Measurements from ENCODE around the gene TMC6.

TMC6 gene

DNA sequence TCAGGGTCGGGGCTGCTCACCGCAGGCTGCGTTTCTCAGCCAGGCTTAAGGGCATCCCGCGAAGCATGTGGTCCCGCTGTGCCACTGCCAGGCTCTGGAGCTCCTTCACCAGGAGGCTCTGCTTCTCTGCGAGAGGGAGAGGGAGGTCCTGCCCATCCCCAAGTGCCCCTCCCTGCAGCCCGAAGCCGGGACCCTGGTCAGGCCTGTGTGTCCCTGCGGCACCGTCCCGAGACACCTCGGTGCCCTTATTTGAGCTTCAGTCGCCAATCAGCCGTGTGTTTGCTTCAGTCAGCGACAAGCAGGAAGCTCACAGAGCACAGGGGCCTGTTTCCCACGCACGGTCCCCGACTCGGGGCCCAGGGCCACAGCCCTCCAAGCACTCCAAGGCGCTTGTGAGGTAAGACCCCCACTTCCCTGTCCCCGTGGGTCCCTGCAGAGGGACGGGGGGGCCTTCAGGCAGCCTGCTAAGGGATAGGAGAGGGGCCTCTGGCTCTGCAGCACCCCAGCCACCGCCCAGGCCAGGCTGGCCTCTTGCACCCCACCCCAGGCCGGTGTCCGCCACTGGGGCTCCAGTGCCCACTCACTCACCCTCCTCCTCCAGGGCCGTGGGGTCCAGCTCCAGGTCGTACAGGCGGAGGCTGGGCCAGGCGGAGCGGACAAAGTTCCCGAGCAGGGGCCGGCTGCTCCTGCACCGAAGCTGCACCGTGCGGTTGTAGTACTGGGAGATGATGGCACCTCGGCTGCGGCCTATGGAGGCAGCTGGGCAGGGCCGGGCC, 3.2 kb downstream of the TMC6 start:
- in situ Hi-C loops (cut with HindIII; ENCODE audit: low sequenced_read_pairs): no loop called here
- no peak for TF ChIP-seq CTCF (IDR thresholded peaks at IDR 0.05; ENCODE audit: low read depth, low read length)
- no peak overlapping the region for H3K4me3 ChIP-seq (ENCODE audit: low read depth, low read length)
- DNase-seq (ENCODE audit: low read depth, low spot score): no peak

- TF ChIP-seq CTCF (IDR thresholded peaks at IDR 0.05; ENCODE audit: low read depth, low read length): no peak
- in situ Hi-C loops (cut with HindIII; ENCODE audit: low sequenced_read_pairs): no loop called here
- H3K4me3 ChIP-seq (ENCODE audit: low read depth, low read length): no peak overlapping the region
- no peak for DNase-seq (ENCODE audit: low read depth, low spot score)
Observed at GRCh38 chr17:78124836-78125137, 3.8 kb downstream of the TMC6 start.

DNA sequence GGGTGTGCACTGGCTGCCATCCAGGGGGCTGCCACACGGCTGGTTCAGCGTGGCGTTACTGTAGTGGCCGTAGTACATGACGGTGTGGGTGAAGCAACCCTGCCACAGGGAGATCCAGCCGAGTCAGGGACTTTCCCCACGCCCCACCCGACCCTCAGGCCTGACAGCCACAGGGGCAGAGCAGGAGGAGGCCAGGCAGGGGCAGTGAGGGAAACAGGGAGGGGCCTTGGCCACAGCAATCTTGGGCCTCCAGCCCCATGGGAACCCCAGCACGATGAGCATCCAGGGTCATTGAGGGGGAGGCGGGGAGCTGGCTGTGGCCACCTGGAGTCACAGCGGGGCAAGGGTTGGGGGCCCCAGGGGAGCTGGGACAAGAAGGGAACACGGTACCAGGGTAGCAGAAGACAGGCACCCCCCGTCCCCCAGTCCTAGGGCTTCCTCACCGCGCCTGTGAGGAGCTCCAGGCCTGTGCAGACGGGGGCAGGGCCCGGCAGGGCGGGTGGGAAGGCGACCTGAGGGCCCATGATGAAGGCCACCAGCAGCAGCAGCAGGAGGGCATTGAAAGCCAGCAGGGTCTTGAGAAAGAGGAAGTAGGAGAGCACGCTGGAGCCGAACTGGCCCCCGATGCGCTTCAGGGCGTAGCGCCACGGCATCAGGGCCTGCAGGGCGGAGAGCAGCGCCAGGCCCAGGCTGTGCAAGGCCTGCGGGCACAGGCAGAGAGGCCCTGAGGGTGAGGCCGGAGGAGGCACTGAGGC, 4.3 kb downstream of the TMC6 start:
- DNase-seq (ENCODE audit: low read depth, low spot score): no peak
- TF ChIP-seq CTCF (IDR thresholded peaks at IDR 0.05; ENCODE audit: low read depth, low read length): no peak
- in situ Hi-C loops (cut with HindIII; ENCODE audit: low sequenced_read_pairs): no loop called here
- no peak overlapping the region for H3K4me3 ChIP-seq (ENCODE audit: low read depth, low read length)

DNA sequence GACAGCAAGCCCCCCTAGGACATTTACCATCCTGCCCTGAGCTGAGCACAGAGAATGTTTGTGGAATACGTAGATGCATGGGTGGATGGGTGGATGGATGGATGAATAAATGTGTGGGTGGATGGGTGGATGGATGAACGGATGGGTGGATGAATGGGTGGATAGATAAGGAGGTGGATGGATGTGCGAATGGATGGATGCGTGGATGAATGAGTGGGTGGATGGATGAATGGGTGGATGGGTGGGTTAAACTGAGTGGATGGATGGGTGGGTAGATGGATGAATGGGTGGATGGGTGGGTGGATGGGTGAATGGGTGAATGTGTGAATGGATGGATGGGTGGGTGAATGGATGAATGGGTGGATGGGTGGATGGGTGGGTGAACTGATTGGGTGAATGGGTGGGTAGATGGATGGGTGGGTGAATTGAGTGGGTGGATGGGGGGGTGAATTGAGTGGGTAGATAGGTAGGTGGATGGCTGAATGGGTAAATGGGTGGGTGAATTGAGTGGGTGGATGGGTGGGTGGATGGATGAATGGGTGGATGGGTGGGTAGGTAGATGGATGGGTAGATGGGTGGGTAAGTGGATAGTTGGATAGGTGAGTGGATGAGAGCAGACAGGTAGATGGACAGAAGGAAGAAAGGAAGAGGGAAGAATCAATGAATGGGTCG, 5.2 kb downstream of the TMC6 start:
- no peak overlapping the region for H3K4me3 ChIP-seq (ENCODE audit: low read depth, low read length)
- in situ Hi-C loops (cut with HindIII; ENCODE audit: low sequenced_read_pairs): no loop called here
- TF ChIP-seq CTCF (IDR thresholded peaks at IDR 0.05; ENCODE audit: low read depth, low read length): no peak
- DNase-seq (ENCODE audit: low read depth, low spot score): no peak

GRCh38 chr17:78122931-78123249, 5.7 kb downstream of the TMC6 start:
- no peak for DNase-seq (ENCODE audit: low read depth, low spot score)
- TF ChIP-seq CTCF (IDR thresholded peaks at IDR 0.05; ENCODE audit: low read depth, low read length): no peak
- in situ Hi-C loops (cut with HindIII; ENCODE audit: low sequenced_read_pairs): no loop called here
- H3K4me3 ChIP-seq (ENCODE audit: low read depth, low read length): no peak overlapping the region

GRCh38 chr17:78122216-78122930, 6.2 kb downstream of the TMC6 start:
- no peak for TF ChIP-seq CTCF (IDR thresholded peaks at IDR 0.05; ENCODE audit: low read depth, low read length)
- no peak overlapping the region for H3K4me3 ChIP-seq (ENCODE audit: low read depth, low read length)
- in situ Hi-C loops (cut with HindIII; ENCODE audit: low sequenced_read_pairs): no loop called here
- no peak for DNase-seq (ENCODE audit: low read depth, low spot score)
